ENCODE results near the gene PPP2CA.
"Not testable (repeated sequence)": the region's sequence is repeated elsewhere in the genome, so short reads cannot be mapped to it uniquely, and the experiment has no call there.

PPP2CA gene

GRCh38 chr5:134225780-134226440 is at the start of gene PPP2CA:
Gene PPP2CA (minus strand): TSS chr5:134226073. CDS start chr5:134225861, 212 bp downstream.
- peak; percentile 98 for DNase-seq (ENCODE audit: low read depth in 2 of 2)

- no peak for DNase-seq (ENCODE audit: low read depth in 2 of 2)
Measured at GRCh38 chr5:134273642-134274395, 47.9 kb upstream of the PPP2CA start.

DNA sequence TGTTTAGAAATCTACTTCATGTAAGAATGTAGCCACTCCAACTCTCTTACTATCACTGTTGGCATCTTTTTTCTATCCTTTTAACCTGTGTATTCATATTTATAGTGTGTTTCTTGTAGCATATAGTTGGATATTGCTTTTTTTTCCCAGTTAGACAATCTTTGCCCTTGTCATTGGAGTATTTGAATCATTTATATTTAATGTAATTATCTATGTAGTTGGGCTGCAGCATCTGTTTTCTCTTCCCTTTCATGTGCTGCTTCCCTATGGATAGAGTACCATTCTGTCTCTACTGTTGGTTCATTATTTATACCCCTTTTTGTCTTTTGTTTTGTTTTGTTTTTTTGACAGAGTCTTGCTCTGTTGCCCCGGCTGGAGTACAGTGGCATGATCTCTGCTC is 45.2 kb upstream of the PPP2CA start:
- DNase-seq (ENCODE audit: low read depth in 2 of 2), result no peak

DNA sequence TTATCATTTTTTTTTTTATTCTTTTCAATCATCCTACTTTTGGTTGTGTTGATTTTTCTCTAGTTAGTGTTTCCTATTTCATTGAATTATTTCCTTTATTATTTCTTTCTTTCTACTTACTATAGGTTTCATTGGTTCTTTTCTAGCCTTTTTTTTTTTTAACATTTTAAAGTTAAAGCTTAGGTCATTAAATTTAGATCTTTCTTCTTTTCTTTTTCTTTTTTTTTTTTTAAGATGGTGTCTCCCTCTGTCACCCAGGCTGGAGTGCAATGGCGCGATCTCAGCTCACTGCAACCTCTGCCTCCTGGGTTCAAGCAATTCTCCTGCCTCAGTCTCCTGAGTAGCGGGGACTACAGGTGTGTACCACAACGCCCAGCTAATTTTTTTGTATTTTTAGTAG is 43.0 kb upstream of the PPP2CA start:
- DNase-seq (ENCODE audit: low read depth in 2 of 2), result no peak

DNA sequence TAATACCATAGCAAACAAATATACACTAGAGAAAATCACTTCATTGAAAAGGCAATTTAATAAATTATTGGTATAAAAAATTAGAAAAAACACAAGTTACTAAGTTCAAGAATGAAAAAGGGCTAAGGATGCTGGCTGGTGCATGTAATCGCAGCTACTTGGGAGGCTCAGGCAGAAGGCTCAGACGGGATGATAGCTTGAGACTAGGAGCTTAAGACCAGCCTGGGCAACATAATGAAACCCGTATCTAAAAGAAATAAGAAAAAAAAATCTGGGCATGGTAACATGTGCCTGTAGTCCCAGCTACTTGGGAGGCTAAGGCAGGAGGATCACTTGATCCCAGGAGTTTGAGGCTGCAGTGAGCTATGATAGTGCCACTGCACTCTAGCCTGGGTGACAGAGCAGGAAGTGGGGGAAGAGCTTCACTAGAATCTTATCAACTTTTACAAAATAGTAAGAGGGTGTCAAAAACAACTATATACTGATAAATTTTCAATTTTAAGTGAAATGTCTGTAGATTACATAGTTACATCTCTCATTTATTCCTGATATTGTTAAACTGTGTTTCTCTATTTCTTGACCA is 42.2 kb upstream of the PPP2CA start:
- no peak for DNase-seq (ENCODE audit: low read depth in 2 of 2)

GRCh38 chr5:134267366-134268018 is 41.6 kb upstream of the PPP2CA start:
- DNase-seq (ENCODE audit: low read depth in 2 of 2), result no peak

DNA sequence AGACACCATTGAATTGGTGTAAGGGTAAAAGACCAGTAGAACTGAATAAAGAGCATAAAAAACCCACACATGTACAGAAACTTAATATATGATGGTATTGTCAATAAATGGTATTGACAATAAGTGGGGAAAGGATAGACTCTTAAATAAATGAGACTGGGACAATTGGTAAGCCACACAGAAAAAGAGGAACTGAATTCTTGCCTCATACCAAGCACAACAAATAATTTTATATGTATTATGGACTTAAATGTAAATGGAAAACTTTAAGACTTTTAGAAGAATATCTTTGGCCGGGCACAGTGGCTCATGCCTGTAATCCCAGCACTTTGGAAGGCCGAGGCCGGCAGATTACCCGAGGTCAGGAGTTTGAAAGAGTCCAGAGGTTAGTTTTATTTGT is 37.9 kb upstream of the PPP2CA start:
- DNase-seq (ENCODE audit: low read depth in 2 of 2), result no peak

DNA sequence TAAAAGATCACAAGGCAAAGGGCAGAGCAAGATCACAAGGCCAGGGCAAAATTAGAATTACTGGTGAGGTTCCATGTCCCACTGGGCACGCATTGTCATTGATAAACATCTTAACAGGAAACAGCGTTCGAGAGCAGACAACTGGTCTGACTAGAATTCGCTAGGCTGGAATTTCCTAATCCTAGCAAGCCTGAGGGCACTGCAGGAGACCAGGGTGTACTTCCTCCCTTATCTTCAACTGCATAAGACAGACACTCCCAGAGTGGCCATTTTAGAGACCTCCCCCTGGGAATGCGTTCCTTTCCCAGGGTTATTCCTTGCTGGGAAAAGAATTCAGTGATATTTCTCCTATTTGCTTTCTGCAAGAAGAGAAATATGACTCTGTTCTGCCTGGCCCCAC is 36.8 kb upstream of the PPP2CA start:
- DNase-seq (ENCODE audit: low read depth in 2 of 2), result not testable (repeated sequence)

- DNase-seq (ENCODE audit: low read depth in 2 of 2), result no peak
Measured at GRCh38 chr5:134258896-134259295, 33.0 kb upstream of the PPP2CA start.

- no peak for DNase-seq (ENCODE audit: low read depth in 2 of 2)
Measured at GRCh38 chr5:134257176-134257575, 31.3 kb upstream of the PPP2CA start.

GRCh38 chr5:134255418-134256150 is 29.7 kb upstream of the PPP2CA start:
- no peak for DNase-seq (ENCODE audit: low read depth in 2 of 2)

DNA sequence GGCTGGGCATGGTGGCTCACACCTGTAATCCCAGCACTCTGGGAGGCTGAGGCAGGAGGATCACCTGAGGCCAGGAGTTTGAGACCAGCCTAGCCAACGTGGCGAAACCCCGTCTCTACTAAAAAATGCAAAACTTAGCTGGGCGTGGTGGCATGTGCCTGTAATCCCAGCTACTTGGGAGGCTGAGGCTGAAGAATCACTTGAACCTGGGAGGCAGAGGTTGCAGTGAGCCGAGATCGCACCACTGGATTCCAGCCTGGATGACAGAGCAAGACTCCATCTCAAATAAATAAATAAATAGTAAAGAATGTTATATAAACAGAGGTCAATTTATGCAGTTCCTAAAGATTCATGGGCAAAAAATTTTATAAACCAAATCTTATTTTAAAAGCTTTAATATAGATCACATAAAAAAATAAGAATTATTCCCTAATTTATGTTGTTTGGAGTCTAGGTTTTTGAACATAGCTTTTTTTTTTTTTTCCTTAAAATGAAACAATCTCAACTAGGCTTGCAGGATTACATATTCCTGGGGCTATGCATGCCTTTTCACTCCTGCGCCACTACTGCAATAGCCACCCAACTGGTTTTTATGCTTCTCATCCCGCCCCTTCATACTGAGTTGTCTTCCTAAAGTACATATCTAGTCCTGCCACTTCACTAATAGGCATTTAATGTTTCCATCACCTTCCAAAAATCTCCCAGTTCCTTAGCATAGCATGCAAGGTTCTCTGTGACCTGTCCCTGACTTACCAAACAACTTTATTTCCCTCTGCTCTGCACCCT is 27.7 kb upstream of the PPP2CA start:
- not testable (repeated sequence) for DNase-seq (ENCODE audit: low read depth in 2 of 2)

DNA sequence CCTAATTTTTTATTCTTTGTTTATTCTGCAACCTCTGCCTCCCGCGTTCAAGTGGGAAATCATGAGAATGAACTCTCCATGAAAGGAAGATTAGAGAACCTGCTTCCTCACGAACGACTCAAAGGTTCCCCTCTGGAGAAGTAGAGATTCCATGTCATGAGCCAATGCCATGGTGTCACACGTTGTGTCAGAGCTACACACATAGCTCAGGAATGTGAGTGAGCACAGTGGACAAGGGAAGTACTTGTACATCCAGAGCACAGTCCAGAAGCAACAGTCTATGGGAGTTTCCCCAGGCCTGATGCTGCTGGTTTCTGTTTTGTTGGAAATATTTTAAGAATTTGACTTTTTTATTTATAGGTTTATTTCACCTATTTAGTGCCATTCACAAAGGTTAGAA is 26.8 kb upstream of the PPP2CA start:
- no peak for DNase-seq (ENCODE audit: low read depth in 2 of 2)

DNA sequence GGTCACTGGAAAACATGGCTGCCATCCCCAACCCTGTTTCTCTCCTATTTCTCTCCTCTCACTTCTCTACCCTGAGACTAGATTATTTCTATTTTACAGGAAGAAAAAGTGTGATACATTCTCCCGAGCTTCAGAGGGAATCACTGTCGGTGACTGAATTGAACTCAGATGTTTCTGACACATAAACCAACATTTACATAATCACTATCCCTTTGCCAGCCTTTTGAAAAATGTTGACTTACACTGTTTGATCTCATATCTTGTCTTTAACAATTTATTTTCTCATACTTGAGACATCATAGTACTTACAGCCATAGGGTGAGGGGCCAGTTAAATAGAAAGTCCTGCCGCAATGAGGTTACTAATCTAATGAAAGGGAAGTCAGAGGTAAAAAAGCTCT is 25.1 kb upstream of the PPP2CA start:
- DNase-seq (ENCODE audit: low read depth in 2 of 2), result no peak

DNA sequence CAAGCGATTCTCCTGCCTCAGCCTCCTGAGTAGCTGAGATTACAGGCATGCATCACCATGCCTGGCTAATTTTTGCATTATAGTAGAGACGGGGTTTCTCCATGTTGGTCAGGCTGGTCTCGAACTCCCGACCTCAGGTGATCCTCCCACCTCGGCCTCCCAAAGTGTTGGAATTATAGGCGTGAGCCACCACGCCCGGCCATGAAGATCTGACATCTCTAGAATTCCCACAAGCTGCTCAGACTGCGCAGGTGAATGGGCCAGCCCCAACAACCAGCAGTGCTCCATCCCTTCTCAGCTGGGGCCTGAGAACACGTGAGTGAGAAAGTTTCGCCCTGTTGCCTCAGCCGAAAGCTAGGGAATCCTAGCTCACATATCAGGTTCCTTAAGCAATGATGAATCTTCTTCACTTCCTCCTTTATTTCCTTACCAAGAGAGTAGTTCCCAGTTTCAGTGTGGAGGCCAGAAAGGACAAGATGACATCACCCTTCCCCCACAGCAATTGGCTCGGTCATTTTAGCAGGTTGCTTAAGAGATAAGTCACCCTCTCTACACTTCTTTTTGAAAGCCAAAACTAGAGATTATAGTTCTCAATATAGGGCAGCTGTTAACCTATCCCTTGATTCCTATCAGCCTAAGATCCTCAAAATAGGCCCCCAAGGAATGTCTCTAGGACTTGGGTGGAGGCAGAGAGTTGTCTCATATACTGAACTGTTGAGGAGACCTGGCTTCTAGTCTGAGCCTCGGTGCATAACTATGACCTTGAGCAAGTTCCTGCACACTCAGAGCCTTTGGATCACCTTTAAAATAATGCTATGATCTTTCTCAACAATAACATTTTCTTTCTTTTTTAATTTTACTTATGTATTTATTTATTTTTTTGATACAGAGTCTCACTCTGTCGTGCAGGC is 23.9 kb upstream of the PPP2CA start:
- no peak for DNase-seq (ENCODE audit: low read depth in 2 of 2)

DNA sequence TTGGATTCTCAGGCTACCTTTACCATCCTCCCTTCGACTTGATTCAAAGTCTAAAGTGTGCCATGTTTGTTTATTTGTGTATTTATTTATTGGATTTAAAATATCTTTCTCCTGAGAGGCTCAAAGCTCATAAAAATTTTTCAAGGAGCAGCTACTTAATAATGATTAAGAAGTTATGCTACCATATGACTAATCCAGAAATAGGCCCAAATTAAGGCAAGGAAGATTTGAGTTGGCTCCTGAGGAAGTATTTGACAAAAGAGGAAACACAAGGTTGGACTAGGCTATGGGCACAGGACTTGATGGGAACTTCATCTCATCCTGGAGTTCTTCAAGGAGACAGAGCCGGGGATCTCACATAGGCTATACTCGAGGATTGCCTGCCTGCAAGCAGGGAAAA is 22.4 kb upstream of the PPP2CA start:
- DNase-seq (ENCODE audit: low read depth in 2 of 2), result no peak

DNA sequence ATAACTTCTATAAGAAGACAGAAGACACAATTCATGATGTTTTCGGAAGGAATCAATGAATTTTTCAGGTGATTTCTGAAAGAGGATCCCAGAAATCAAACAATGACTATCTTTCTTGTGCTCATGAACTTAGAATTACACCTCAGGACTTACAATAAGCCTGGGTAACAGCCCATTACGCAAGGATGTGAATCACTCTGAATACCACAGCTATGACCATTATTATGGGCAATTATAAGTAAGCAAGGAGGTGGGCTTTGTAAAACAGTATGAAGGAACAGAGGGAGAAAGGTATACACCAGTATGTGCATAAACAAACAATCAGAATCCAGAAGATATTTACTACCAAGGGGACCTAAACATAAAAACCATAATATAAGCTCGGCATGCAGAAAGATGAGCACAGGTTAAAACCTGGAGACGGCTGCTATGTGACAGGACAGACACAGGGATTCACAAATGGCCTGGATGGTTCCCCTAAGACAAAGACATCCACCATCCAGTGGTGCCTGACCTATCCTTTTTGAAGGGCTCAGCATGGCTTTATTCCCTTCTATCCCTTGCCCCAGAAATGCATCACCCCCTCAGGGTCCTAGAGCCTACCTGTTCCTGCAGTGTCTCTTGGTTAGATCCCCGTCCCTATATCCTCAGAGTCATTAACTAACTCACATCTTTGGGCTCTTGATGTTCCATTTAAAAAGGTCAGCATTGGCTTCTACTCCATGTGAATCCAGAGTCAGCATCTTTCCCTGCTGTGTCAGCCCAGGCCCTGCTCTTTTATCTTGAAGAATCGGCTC is 21.8 kb upstream of the PPP2CA start:
- DNase-seq (ENCODE audit: low read depth in 2 of 2), result peak; percentile 70 to 75

DNA sequence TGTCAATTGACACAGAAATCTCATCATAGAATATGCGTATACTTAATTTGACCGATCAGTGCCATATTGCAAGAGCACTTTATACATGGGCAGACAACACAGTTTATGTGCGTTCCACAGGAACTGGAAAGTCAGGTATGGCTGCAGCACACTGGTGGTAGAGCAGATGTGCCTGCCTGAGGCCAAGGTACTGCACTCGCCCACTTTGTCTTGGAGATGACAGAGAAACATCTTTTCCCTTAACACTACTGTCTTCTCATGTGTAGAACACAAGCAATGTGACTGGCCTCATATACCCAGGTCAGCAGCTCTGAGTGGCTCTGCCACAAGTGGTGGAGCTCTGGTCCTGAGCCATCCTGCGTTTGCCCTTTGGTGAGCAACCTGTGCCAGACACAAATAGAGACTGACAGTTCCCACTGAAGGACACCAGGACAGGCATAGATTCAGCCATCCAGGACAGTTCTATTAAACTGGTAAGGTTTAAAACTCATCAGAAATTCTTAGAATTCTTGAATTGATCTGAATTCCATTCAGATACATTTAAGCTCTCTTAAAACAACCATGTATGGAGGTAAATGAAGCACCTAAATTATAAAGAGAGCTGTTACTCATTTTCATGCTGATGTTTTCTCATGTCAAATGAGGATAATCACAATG is 21.0 kb upstream of the PPP2CA start:
- no peak for DNase-seq (ENCODE audit: low read depth in 2 of 2)

DNA sequence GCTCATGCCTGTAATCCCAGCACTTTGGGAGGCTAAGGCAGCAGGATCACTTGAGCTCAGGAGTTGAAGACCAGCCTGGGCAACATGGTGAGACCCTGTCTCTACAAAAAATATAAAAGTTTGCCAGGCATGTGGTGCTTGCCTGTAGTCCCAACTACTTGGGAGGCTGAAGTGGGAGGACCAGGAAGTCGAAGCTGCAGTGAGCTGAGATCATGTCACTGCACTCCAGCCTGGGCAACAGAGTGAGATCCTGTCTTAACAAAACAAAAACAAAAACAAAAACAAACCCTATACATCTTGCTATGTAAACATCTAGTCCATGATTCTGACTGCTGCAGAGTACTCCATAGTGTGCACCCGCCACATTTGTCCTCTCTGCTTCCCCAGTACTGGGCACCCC is 19.8 kb upstream of the PPP2CA start:
- no peak for DNase-seq (ENCODE audit: low read depth in 2 of 2)
